ENCODE results near the gene LIN37. TPM values are rescaled to one million over a fixed set of nuclear protein-coding genes. Genes with fewer than 3 reads are reported as not detected.
"Not testable (repeated sequence)": the region's sequence is repeated elsewhere in the genome, so short reads cannot be mapped to it uniquely, and the experiment has no call there.

Gene LIN37
- total RNA-seq, 2 donors from 2014 or later = 11.2 to 25.0 TPM

GRCh38 chr19:35754370-35755130, 6.2 kb downstream of the LIN37 start:
- ATAC-seq (no peak), DNase-seq (ENCODE audit: low spot score in 2 of 2) (no peak)
- Mint-ChIP-seq H3K9me3 (no peaks in the 10 kb centered on the region), H3K27ac (no peak overlapping the region), H3K36me3 (peaks cover 5 to 8% of the 10 kb centered on the region in 2 donors)

GRCh38 chr19:35755131-35755549, 6.8 kb downstream of the LIN37 start:
- H3K27ac Mint-ChIP-seq = no peak overlapping the region
- no peak for DNase-seq (ENCODE audit: low spot score in 2 of 2)
- peaks cover 5 to 8% of the 10 kb centered on the region in 2 donors for H3K36me3 Mint-ChIP-seq
- no peak for ATAC-seq
- no peaks in the 10 kb centered on the region for H3K9me3 Mint-ChIP-seq

- peaks cover 5 to 8% of the 10 kb centered on the region in 2 donors for H3K36me3 Mint-ChIP-seq
- peak overlapping the region in 1 of 2 donors; percentile 79 for H3K27ac Mint-ChIP-seq
- ATAC-seq (peak in 1 of 2 donors; percentile 8), DNase-seq (ENCODE audit: low spot score in 2 of 2) (peak in 1 of 2 donors; percentile 60)
- no peaks in the 10 kb centered on the region for H3K9me3 Mint-ChIP-seq
Measured at GRCh38 chr19:35755550-35756376, 7.4 kb downstream of the LIN37 start.

GRCh38 chr19:35756377-35757230, 8.2 kb downstream of the LIN37 start, which contains the start of gene HSPB6:
Gene HSPB6 (minus strand): TSS chr19:35757029. CDS start chr19:35757008, 21 bp downstream.
- H3K36me3 Mint-ChIP-seq = peaks cover 5 to 8% of the 10 kb centered on the region in 2 donors
- no peaks in the 10 kb centered on the region for H3K9me3 Mint-ChIP-seq
- DNase-seq (ENCODE audit: low spot score in 2 of 2) (no peak), ATAC-seq (no peak)
- peak within 1 kb of the TSS; percentile 90 to 97 for H3K27ac Mint-ChIP-seq

GRCh38 chr19:35757231-35757748, 8.9 kb downstream of the LIN37 start:
- Mint-ChIP-seq H3K27ac (peak overlapping the region; percentile 90 to 97), H3K36me3 (peaks cover 8 to 11% of the 10 kb centered on the region in 2 donors), H3K9me3 (no peaks in the 10 kb centered on the region)
- peak in 1 of 2 donors; percentile 46 for DNase-seq (ENCODE audit: low spot score in 2 of 2)
- ATAC-seq = peak; percentile 14 to 15

- ATAC-seq = peak; percentile 97 to 98
- H3K27ac Mint-ChIP-seq = peak within 1 kb of the TSS; percentile 90 to 97
- peak; percentile 99 to 100 for DNase-seq (ENCODE audit: low spot score in 2 of 2)
- peaks cover 8 to 11% of the 10 kb centered on the region in 2 donors for H3K36me3 Mint-ChIP-seq
- H3K9me3 Mint-ChIP-seq = no peaks in the 10 kb centered on the region
Measured at GRCh38 chr19:35757749-35758608, 9.6 kb downstream of the LIN37 start, which contains the start of gene PROSER3. Gene PROSER3 (plus strand): TSS chr19:35758176. CDS start chr19:35758216, 40 bp downstream.

- no peak for DNase-seq (ENCODE audit: low spot score in 2 of 2)
Measured at GRCh38 chr19:35759697-35760096, 11.3 kb downstream of the LIN37 start.

GRCh38 chr19:35760711-35761349, 12.5 kb downstream of the LIN37 start:
- Mint-ChIP-seq H3K27ac (no peak overlapping the region), H3K9me3 (no peaks in the 10 kb centered on the region), H3K36me3 (peaks cover 5 to 11% of the 10 kb centered on the region in 2 donors)
- ATAC-seq = no peak
- no peak for DNase-seq (ENCODE audit: low spot score in 2 of 2)

More at GRCh38 chr19:35759697-35760096, 11.3 kb downstream of the LIN37 start:
- peaks cover 5 to 11% of the 10 kb centered on the region in 2 donors for H3K36me3 Mint-ChIP-seq
- ATAC-seq = no peak
- no peaks in the 10 kb centered on the region for H3K9me3 Mint-ChIP-seq
- H3K27ac Mint-ChIP-seq = peak overlapping the region in 1 of 2 donors; percentile 67

- no peak for DNase-seq (ENCODE audit: low spot score in 2 of 2)
Measured at GRCh38 chr19:35764432-35765315, 16.3 kb downstream of the LIN37 start.

GRCh38 chr19:35766571-35767104, 18.3 kb downstream of the LIN37 start:
- no peak for ATAC-seq
- DNase-seq (ENCODE audit: low spot score in 2 of 2) = no peak
- no peak overlapping the region for H3K27ac Mint-ChIP-seq
- no peaks in the 10 kb centered on the region for H3K9me3 Mint-ChIP-seq
- H3K36me3 Mint-ChIP-seq = peaks cover 0 to 22% of the 10 kb centered on the region in 2 donors

More at GRCh38 chr19:35764432-35765315, 16.3 kb downstream of the LIN37 start:
- peaks cover 0 to 21% of the 10 kb centered on the region in 2 donors for H3K36me3 Mint-ChIP-seq
- H3K9me3 Mint-ChIP-seq = no peaks in the 10 kb centered on the region
- no peak overlapping the region for H3K27ac Mint-ChIP-seq
- ATAC-seq = no peak

GRCh38 chr19:35767288-35768081, 19.1 kb downstream of the LIN37 start:
- DNase-seq (ENCODE audit: low spot score in 2 of 2) = no peak
- Mint-ChIP-seq H3K27ac (no peak overlapping the region), H3K9me3 (no peaks in the 10 kb centered on the region), H3K36me3 (peaks cover 0 to 16% of the 10 kb centered on the region in 2 donors)
- ATAC-seq = no peak

GRCh38 chr19:35768082-35768421, 19.7 kb downstream of the LIN37 start:
- ATAC-seq (no peak), DNase-seq (ENCODE audit: low spot score in 2 of 2) (no peak)
- Mint-ChIP-seq H3K9me3 (no peaks in the 10 kb centered on the region), H3K36me3 (peaks cover 0 to 16% of the 10 kb centered on the region in 2 donors), H3K27ac (no peak overlapping the region)

GRCh38 chr19:35772362-35772761, 24.0 kb downstream of the LIN37 start:
- H3K27ac Mint-ChIP-seq; DNase-seq (ENCODE audit: low spot score in 2 of 2); H3K9me3 Mint-ChIP-seq; ATAC-seq: not testable (repeated sequence)
- peaks cover 0 to 16% of the 10 kb centered on the region in 2 donors for H3K36me3 Mint-ChIP-seq

All from activated naive CD4-positive, alpha-beta T cell treated with anti-CD3 and anti-CD28 coated beads, Interleukin-2, amount 50 U/mL, for 72 hours (primary cell).